Esophagus squamous epithelium (tissue), 5 donors: ENCODE data around the gene HOXB4. TPM values are rescaled to one million over a fixed set of nuclear protein-coding genes. Genes with fewer than 3 reads are reported as not detected.
A peak's percentile ranks its signal among the peaks of the same experiment; 100 is the strongest.

ENCODE experiments used
- DNase-seq: peaks from one replicate; lab custom pipeline; 2025; lab: John Stamatoyannopoulos, UW
- H3K27ac ChIP-seq, 4 donors: fragments of 200-600 bp; sonication (generic); one replicate each; pipeline ENCODE4 v1.5.1; 2016 to 2019; ENCODE audit warnings: mild to moderate bottlenecking in 1 of 4
- H3K27me3 ChIP-seq, 4 donors: fragments of 200-600 bp; sonication (generic); 1 replicate in 3 of 4; 2 replicates in 1 of 4; pipeline versions ENCODE4 v1.5.1 to v1.6.0; 2017 to 2021; ENCODE audit warnings: antibody characterized with exemption in 1 of 4
- H3K36me3 ChIP-seq, 3 donors: fragments of 200-600 bp; sonication (generic); one replicate each; pipeline ENCODE4 v1.5.1; 2016 to 2019
- H3K4me1 ChIP-seq, 3 donors: fragments of 200-600 bp; sonication (generic); one replicate each; pipeline ENCODE4 v1.5.1; 2017 to 2019
- H3K4me3 ChIP-seq, 4 donors: fragments of 200-600 bp; sonication (generic); 1 replicate in 3 of 4; 2 replicates in 1 of 4; pipeline ENCODE4 v1.5.1; 2016 to 2019; ENCODE audit warnings: mild to moderate bottlenecking in 2 of 4, moderate library complexity in 1 of 4
- H3K9me3 ChIP-seq, 3 donors: fragments of 200-600 bp; sonication (generic); one replicate each; pipeline ENCODE4 v1.5.1; 2016 to 2019
- POLR2A ChIP-seq, 4 donors: fragments of 450-650 bp; IDR thresholded peaks; one replicate each; pipeline ENCODE4 v1.6.1; 2017; ENCODE audit warnings: antibody characterized with exemption in 4 of 4, mild to moderate bottlenecking in 4 of 4, moderate library complexity in 3 of 4
- WGBS, 2 donors: methylation state at CpG; one replicate each; pipeline ENCODE4 v1.1.5; 2018; 5-methylcytosine and 5-hydroxymethylcytosine counted together
- intact Hi-C: fragments of 100-400 bp; cut with DNase I; formaldehyde crosslinking; loops from one replicate; pipeline ENCODE4 v1.15.0; 2022
- total RNA-seq, 4 donors: library from RNA; depleted of rRNA; stranded (reverse); fragments of >200 nt; gene quantifications; one replicate each; pipeline ENCODE4 v1.1.0, GENCODE V29; 2016
- TF ChIP-seq, protein P1 (sequence below), 6 experiments: fragments of 450-650 bp in 4 of 6; fragments of 200-600 bp in 2 of 6; sonication (generic) in 2 of 6; IDR thresholded peaks; one replicate each; pipeline ENCODE4 v1.5.1; 2016 to 2019; ENCODE audit warnings: antibody characterized with exemption in 6 of 6, mild to moderate bottlenecking in 4 of 6, moderate library complexity in 4 of 6
- donor health status: DM: yes; HTN: yes; CAD: no.

HOXB4 gene
- total RNA-seq, 4 donors from 2014 or later: 0.27 to 2.9 (median 1.8) TPM

DNA sequence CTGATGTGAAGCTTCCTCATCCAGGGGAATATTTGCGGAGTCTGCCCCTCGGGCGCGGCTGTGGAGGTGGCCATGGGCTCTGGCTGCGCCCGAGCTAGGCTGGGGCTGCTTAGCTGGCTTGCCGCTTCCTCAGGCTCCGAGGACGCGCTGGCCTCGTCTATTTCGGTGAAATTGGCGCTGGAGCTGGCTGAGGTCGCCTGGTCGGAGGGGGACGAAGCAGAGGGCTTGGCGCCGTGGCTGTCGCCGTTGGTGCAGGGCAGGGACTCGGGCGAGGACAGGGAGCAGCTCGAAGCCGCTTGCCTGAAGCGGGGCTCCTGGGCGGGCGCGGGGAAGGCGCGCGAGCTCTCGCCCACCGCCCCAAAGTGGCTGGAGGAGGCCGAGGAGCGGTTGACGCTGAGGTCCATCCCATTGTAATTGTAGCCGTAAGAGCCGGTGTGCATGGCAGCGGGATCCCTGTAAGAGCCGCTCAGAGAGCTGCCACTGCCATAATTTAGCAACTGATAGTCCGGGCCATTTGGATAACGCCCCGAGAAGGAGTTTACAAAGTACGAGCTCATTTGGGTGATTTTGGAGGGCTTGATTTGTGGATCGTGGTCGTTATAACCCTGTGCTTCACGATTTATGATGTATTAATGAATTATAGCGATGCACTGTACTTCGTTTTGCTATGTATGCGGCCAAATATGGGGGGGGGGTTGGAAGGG, 15.1 kb upstream of the HOXB4 start, which contains the start of gene HOXB5:
TSS of gene HOXB5 (minus strand) at position 654 of the 704 bp plus-strand sequence. CDS start at position 557, 97 bp downstream.
- H3K9me3 ChIP-seq: no peaks in the 10 kb centered on the region
- 3 to 5% methylated on average over 14 to 25 of the region's 50 CpGs for WGBS, 2 donors
- H3K27me3 ChIP-seq: peaks cover 0 to 100% (median 41%) of the 10 kb centered on the region in 4 donors
- intact Hi-C loops: loop anchor here (5.0 kb wide), 1 partner anchor 256 kb away; no protein-coding TSS in a partner anchor
- peaks cover 19 to 55% (median 45%) of the 10 kb centered on the region in 3 donors for H3K4me1 ChIP-seq
- H3K36me3 ChIP-seq: no peaks in the 10 kb centered on the region
- H3K27ac ChIP-seq: peak within 1 kb of the TSS; percentile 11 to 69 (median 33)
- H3K4me3 ChIP-seq: peak within 1 kb of the TSS; percentile 25 to 71 (median 42)
- no peak for TF ChIP-seq POLR2A (IDR thresholded peaks at IDR 0.05)
- TF ChIP-seq, protein P1, sequence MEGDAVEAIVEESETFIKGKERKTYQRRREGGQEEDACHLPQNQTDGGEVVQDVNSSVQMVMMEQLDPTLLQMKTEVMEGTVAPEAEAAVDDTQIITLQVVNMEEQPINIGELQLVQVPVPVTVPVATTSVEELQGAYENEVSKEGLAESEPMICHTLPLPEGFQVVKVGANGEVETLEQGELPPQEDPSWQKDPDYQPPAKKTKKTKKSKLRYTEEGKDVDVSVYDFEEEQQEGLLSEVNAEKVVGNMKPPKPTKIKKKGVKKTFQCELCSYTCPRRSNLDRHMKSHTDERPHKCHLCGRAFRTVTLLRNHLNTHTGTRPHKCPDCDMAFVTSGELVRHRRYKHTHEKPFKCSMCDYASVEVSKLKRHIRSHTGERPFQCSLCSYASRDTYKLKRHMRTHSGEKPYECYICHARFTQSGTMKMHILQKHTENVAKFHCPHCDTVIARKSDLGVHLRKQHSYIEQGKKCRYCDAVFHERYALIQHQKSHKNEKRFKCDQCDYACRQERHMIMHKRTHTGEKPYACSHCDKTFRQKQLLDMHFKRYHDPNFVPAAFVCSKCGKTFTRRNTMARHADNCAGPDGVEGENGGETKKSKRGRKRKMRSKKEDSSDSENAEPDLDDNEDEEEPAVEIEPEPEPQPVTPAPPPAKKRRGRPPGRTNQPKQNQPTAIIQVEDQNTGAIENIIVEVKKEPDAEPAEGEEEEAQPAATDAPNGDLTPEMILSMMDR (IDR thresholded peaks at IDR 0.05): no peak
- no peak for DNase-seq

DNA sequence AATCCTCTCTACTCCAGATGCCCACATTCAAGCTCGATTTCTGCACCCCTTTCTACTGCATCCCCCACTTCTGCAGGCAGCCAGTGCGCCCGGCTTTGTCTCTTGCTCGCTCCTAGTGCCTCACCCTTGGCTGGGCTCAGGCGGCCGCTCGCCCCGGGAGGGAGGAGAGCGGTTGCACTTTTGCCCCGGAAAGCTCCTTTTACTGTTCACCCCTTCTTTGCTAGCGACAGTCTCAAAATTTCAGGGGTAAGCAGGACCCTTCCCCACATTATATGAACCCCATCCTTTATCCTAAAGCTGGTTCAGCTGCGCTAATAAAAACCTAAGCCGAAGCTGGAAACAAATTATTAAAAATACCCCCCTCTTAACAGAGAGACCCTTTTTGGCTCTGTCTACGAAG, 14.4 kb upstream of the HOXB4 start:
- no peaks in the 10 kb centered on the region for H3K36me3 ChIP-seq
- H3K9me3 ChIP-seq: no peaks in the 10 kb centered on the region
- H3K27me3 ChIP-seq: peaks cover 0 to 100% (median 34%) of the 10 kb centered on the region in 4 donors
- H3K4me1 ChIP-seq: peaks cover 12 to 48% (median 38%) of the 10 kb centered on the region in 3 donors
- H3K4me3 ChIP-seq: peak overlapping the region in 3 of 4 donors; percentile 38 to 71 (median 46)
- DNase-seq: no peak
- peak overlapping the region in 3 of 4 donors; percentile 17 to 69 (median 49) for H3K27ac ChIP-seq
- intact Hi-C loops: loop anchor here (5.0 kb wide), 1 partner anchor 255 kb away; no protein-coding TSS in a partner anchor
- WGBS, 2 donors: 6 to 19% methylated on average over 12 to 14 of the region's 14 CpGs
- no peak for TF ChIP-seq POLR2A (IDR thresholded peaks at IDR 0.05)
- TF ChIP-seq, protein P1 (IDR thresholded peaks at IDR 0.05): no peak

DNA sequence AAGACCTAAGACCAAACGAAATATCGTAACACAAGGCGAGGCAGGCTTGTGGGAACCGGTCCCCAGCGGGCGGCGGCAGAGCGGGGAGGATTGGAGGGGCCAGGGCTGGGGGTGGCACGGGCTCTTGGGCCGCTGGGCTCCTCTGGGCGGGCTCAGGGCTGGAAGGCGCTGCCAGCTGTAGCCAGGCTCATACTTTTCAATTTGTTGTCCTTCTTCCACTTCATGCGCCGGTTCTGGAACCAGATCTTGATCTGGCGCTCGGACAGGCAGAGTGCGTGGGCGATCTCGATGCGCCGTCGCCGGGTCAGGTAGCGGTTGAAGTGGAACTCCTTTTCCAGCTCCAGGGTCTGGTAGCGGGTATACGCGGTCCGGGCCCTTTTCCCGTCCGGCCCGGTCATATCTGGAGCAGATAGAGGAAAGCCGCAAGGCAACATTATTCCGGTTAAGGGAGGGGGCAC, 13.9 kb upstream of the HOXB4 start:
- intact Hi-C loops: loop anchor here (5.0 kb wide), 1 partner anchor 255 kb away; no protein-coding TSS in a partner anchor

DNA sequence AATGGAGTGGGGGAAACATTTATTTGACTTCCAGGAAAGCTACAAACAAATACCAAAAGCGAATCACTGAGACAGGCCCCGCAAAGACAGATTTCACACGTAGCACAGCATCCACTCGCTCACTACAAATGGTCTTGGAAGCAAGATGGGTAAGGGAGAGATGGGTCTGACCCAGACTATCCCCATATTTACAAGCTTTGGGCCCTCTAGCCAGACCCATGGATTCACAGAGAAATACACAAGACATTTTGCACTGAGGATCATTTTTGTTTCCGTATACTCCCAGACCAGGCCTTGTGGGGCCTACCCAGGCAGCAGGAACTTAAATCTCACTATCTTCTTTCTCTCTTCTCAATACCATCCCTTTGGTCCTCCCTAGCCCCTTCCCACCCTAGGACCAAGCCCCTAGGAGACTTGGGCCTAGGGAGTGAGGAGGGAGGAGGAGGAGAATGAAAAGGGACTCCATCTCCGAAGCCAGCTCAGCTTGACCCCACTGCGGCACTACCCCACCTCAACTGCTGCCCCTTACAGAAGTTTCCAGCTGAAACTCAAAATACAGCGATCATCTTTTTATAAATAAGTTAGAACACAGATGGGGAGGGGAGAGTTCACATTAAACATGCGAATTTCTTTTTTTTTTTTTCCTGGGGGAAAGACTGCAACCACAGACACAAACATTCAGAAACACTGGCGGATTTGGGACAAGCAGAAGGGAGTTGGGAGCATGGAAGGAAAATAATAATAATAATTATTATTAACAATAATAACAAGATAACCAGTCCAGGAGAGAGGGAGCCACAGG, 13.3 kb upstream of the HOXB4 start:
- H3K27me3 ChIP-seq: peaks cover 0 to 100% (median 23%) of the 10 kb centered on the region in 4 donors
- H3K27ac ChIP-seq: no peak overlapping the region
- TF ChIP-seq POLR2A (IDR thresholded peaks at IDR 0.05): no peak
- TF ChIP-seq, protein P1 (IDR thresholded peaks at IDR 0.05): no peak

More for the DNA sequence above, 13.9 kb upstream of the HOXB4 start:
- 21 to 31% methylated on average over 10 to 21 of the region's 33 CpGs for WGBS, 2 donors
- no peak for TF ChIP-seq POLR2A (IDR thresholded peaks at IDR 0.05)
- TF ChIP-seq, protein P1 (IDR thresholded peaks at IDR 0.05): no peak
- Histone ChIP-seq H3K4me3 (peak overlapping the region in 3 of 4 donors; percentile 38 to 71 (median 46)), H3K36me3 (no peaks in the 10 kb centered on the region), H3K9me3 (no peaks in the 10 kb centered on the region), H3K4me1 (peaks cover 8 to 46% (median 35%) of the 10 kb centered on the region in 3 donors), H3K27me3 (peaks cover 0 to 100% (median 30%) of the 10 kb centered on the region in 4 donors), H3K27ac (peak overlapping the region in 2 of 4 donors; percentile 49 to 69)
- no peak for DNase-seq

More for the DNA sequence above, 13.3 kb upstream of the HOXB4 start:
- intact Hi-C loops: loop anchor here (5.0 kb wide), 1 partner anchor 254 kb away; no protein-coding TSS in a partner anchor
- WGBS, 2 donors: 83 to 94% methylated on average over 10 of the region's 10 CpGs
- no peaks in the 10 kb centered on the region for H3K36me3 ChIP-seq
- H3K4me3 ChIP-seq: peak overlapping the region in 1 of 4 donors; percentile 38
- H3K9me3 ChIP-seq: no peaks in the 10 kb centered on the region
- DNase-seq: no peak
- H3K4me1 ChIP-seq: peaks cover 8 to 46% (median 32%) of the 10 kb centered on the region in 3 donors
